Activated naive CD8-positive, alpha-beta T cell treated with anti-CD3 and anti-CD28 coated beads, Interleukin-2, amount 10 ng/mL, durations not matched to agents 7 days and 5 days (primary cell): Measurements from ENCODE around the gene NAA16. TPM values are rescaled to one million over a fixed set of nuclear protein-coding genes. Genes with fewer than 3 reads are reported as not detected.

ENCODE experiments used
- ATAC-seq: fragments of 150-1000 bp; cut with Tn5 transposase; one replicate; pipeline ENCODE4 v1.10.0; 2021; ENCODE audit warnings: low read depth, moderate library complexity
- POLR2A ChIA-PET: fragments of 350-600 bp; sonication (Branson Sonifier 250); formaldehyde crosslinking; loops from one replicate; lab custom pipeline; 2021; ENCODE audit warnings: antibody characterized with exemption; lab: Charles Lee
- DNase-seq: peaks from one replicate; pipeline ENCODE4 v3.0.0; 2021
- H3K27ac Mint-ChIP-seq: one replicate; pipeline ENCODE4 v1.8.0; 2022; ENCODE audit warnings: mild to moderate bottlenecking, mixed read lengths
- H3K27me3 Mint-ChIP-seq: one replicate; pipeline ENCODE4 v1.8.0; 2022; ENCODE audit warnings: mild to moderate bottlenecking, moderate library complexity, mixed read lengths
- H3K36me3 Mint-ChIP-seq: one replicate; pipeline ENCODE4 v1.8.0; 2021; ENCODE audit warnings: mild to moderate bottlenecking, mixed read lengths
- H3K4me1 Mint-ChIP-seq: one replicate; pipeline ENCODE4 v1.8.0; 2021; ENCODE audit warnings: mixed read lengths
- H3K4me3 Mint-ChIP-seq: one replicate; pipeline ENCODE4 v1.8.0; 2022; ENCODE audit warnings: mild to moderate bottlenecking, moderate library complexity, mixed read lengths
- H3K9me3 Mint-ChIP-seq: one replicate; pipeline ENCODE4 v1.8.0; 2021; ENCODE audit warnings: mixed read lengths
- total RNA-seq, 2 experiments: library from RNA; stranded (reverse); gene quantifications; one replicate each; pipeline ENCODE4 v1.2.3, GENCODE V29; 2021

The NAA16 gene
- total RNA-seq, 2 experiments from 2014 or later, result 41.3 to 41.8 TPM

DNA sequence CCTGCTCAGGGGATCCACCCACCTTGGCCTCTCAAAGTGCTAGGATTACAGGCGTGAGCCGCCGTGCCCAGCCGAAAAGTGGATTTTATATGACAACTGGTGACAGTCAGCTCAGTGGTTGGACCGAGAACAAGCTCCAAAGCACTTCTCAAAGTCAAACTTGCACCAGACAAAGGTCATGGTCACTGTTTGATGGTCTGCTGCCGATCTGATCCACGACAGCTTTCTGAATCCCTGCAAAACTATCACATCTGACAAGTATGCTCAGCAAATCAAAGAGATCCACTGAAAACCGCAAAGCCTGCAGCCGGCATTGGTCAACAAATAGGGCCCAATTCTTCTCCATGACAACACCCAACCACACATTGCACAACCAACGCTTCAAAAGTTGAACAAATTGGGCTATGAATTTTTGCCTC lies 21.6 kb upstream of the NAA16 start:
- Mint-ChIP-seq H3K9me3 (peaks cover 3% of the 10 kb centered on the region), H3K36me3 (peaks cover 2% of the 10 kb centered on the region), H3K27me3 (no peaks in the 10 kb centered on the region), H3K4me3 (no peak overlapping the region), H3K4me1 (peaks cover 6% of the 10 kb centered on the region), H3K27ac (no peak overlapping the region)
- POLR2A ChIA-PET, result no interaction called here
- ATAC-seq (no peak), DNase-seq (no peak)

DNA sequence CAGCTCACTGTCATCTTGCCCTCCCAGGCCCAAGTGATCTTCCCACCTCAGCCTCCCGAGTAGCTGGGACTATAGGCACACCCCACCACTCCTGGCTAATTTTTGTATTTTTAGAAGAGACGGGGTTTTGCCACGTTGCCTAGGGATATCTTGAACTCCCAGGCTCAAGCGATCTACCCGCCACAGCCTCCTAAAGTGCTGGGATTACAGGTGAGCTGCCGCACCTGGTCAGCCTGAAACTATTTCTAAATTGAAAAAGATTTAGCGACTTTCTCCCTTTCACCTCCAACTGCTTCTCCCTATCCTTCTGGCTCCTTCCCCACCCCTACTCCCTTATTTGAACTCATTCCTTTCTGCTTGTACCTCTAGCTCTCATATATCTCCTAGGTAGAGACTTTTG lies 19.8 kb upstream of the NAA16 start:
- Mint-ChIP-seq H3K27me3 (no peaks in the 10 kb centered on the region), H3K36me3 (peaks cover 2% of the 10 kb centered on the region), H3K4me1 (peaks cover 3% of the 10 kb centered on the region), H3K9me3 (peaks cover 1% of the 10 kb centered on the region), H3K4me3 (no peak overlapping the region), H3K27ac (no peak overlapping the region)
- POLR2A ChIA-PET, result no interaction called here
- DNase-seq, result no peak
- no peak for ATAC-seq

DNA sequence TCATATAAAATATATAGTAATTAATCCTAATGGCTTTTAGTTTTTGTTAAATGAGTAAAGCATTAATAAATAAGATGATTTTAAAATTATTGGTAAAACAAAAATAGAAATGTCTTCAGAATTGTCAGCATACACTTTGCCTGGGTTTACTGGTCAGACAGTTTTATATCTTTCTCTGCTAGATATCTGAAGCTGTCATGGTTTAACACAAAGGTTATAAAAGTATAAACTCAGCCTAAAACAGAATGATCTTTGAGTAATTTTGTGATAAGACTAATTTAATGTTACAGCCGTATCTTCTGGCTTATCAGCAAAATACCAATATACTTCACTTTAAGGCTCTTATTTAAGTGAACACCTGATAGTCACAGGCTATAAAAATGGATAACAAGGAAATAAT lies 17.8 kb upstream of the NAA16 start:
- peaks cover 2% of the 10 kb centered on the region for H3K36me3 Mint-ChIP-seq
- no peaks in the 10 kb centered on the region for H3K4me1 Mint-ChIP-seq
- H3K9me3 Mint-ChIP-seq, result peaks cover 1% of the 10 kb centered on the region
- no peaks in the 10 kb centered on the region for H3K27me3 Mint-ChIP-seq
- POLR2A ChIA-PET, result no interaction called here
- no peak for ATAC-seq
- no peak overlapping the region for H3K4me3 Mint-ChIP-seq
- no peak overlapping the region for H3K27ac Mint-ChIP-seq
- DNase-seq, result no peak

DNA sequence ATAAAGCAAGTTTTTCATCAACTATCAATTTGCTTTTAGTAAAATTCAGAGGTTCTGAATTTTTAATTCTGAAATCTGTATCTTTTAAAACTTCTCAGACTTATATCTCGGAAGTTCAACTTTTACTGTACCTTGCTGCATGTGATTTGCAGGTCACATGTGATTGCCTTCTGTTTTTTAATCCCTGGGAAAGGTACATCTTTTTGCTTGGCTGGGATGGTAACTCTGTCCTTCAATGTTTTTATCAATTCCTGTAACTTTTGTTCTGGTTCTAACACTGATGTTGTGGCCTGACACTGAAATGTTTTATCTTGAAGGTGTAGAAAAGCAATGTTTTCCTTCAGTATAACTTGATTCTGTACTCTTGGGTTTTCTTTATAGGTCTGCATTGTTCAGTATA lies 16.2 kb upstream of the NAA16 start:
- ATAC-seq, result no peak
- POLR2A ChIA-PET, result no interaction called here
- Mint-ChIP-seq H3K36me3 (peaks cover 2% of the 10 kb centered on the region), H3K4me1 (peaks cover 4% of the 10 kb centered on the region), H3K4me3 (no peak overlapping the region), H3K9me3 (peaks cover 2% of the 10 kb centered on the region), H3K27ac (no peak overlapping the region), H3K27me3 (no peaks in the 10 kb centered on the region)
- no peak for DNase-seq

DNA sequence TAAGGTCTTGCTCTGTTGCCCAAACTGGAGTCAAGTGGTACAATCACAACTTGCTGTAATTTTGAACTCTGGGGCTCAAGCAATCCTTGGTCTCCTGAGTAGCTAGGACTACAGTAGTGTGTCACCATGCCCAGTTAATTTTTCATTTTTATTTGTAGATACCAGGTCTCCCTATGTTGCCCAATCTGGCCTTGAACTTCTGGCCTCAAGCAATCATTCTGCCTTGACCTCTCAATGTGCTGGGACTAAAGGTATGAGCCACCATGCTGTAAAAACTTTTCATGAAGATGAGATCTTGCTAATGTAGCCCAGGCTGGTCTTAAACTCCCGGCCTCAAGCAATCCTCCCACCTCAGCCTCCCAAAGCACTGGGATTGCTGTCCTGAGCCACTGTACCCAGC lies 15.1 kb upstream of the NAA16 start:
- H3K4me1 Mint-ChIP-seq, result peaks cover 5% of the 10 kb centered on the region
- ATAC-seq (no peak), DNase-seq (no peak)
- H3K27me3 Mint-ChIP-seq, result no peaks in the 10 kb centered on the region
- POLR2A ChIA-PET, result no interaction called here
- no peak overlapping the region for H3K4me3 Mint-ChIP-seq
- no peak overlapping the region for H3K27ac Mint-ChIP-seq
- peaks cover 2% of the 10 kb centered on the region for H3K36me3 Mint-ChIP-seq
- peaks cover 2% of the 10 kb centered on the region for H3K9me3 Mint-ChIP-seq

DNA sequence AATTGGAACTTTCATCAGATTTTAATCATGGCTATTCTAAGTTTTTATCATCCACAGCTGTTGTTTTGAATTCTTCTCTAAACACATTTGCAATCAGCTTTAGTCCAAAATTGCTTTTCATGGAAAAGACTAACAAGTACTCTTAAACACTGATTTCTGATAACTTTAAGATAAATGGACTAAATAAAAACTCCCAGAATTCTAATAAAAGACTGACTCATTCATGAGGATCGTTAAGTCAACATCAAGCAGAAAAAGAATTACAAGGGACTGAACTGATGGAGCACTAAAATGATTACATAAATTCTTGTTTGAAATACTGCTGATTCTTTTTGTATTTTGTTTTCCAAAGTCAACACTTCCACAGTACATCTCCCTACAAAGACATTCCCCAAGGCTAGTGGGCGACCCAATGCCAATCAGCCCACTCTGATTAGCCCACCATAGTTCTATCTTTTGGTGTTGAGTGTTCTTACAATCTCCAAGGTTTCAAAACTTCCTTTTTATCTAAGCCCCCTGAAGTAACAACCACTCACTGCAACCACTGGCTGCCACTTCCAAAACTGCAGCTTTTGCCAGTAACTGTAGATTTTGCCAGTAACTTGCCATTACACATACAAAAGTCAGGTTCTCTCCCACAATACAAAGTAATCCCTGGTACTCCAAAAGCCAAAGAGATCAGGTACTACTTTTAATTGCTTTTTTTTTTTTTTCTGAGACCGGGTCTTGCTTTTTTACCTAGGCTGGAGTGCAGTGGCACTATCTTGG lies 14.0 kb upstream of the NAA16 start:
- POLR2A ChIA-PET, result no interaction called here
- DNase-seq, result no peak
- no peaks in the 10 kb centered on the region for H3K27me3 Mint-ChIP-seq

DNA sequence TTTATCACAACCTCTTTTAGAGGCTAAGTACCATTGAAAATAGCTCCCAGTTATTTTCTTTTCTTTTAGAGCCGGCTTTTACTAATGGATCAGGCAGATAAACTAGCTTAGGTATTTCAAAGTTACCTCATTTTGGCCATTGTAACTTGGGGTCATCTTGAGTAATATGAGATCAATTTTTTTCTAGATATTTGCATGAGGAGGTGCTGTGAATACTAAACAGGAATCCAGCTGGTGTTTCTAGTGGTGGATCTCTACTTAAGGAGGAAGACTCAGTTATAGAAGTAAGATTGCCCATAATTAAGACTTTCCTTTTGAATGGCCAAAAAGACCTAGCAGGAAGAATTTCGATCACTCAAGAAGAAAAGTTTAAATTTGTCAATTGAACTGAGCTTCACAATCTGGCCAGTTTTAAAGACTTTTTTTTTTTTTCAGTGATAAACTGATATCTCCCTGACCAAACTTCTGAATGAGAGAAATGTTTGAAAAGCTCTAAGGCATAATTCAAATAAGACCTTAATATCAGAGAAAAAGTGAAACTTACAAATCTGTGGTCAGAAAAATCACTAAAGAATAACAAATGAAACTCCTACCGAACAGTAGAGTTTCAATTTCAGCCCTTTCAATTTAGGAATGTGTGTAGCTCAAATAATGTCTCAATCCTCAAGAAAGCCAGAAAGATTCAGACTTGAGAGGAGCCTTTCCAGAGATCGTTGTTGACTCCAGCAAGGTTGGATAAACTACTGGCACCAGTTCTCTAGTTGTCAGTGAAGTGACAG lies 11.6 kb upstream of the NAA16 start:
- ATAC-seq (no peak), DNase-seq (no peak)
- peaks cover 2% of the 10 kb centered on the region for H3K36me3 Mint-ChIP-seq
- H3K9me3 Mint-ChIP-seq, result peaks cover 1% of the 10 kb centered on the region
- no peak overlapping the region for H3K4me3 Mint-ChIP-seq
- H3K4me1 Mint-ChIP-seq, result peaks cover 5% of the 10 kb centered on the region
- H3K27me3 Mint-ChIP-seq, result no peaks in the 10 kb centered on the region
- no peak overlapping the region for H3K27ac Mint-ChIP-seq
- POLR2A ChIA-PET, result interaction anchor here (0.7 to 1.6 kb wide), 2 partner anchors 36 to 43 kb away, joined by 3 read pairs; partner anchors contain the start of gene MTRF1

More for the DNA sequence above, 14.0 kb upstream of the NAA16 start:
- Mint-ChIP-seq H3K4me1 (peaks cover 5% of the 10 kb centered on the region), H3K4me3 (no peak overlapping the region), H3K36me3 (peaks cover 2% of the 10 kb centered on the region), H3K9me3 (peaks cover 1% of the 10 kb centered on the region), H3K27ac (no peak overlapping the region)
- ATAC-seq, result no peak

DNA sequence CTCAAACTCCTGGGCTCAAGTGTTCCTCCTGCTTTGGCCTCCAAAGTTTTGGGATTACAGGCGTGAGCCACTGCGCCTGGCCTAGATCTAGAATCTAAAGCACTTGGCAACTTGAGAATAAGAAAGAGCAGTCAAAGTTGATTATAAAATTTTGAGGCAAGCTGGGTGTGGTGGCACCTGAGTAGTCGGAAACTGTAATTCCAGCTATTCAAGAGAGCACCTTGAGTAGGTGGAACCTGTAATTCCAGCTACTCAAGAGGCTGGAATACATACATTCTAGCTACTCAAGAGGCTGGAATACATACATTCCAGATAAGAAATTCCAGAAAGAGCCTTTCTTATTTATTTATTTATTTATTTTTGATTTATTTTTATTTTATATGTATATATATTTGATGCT lies 8.3 kb upstream of the NAA16 start:
- POLR2A ChIA-PET, result no interaction called here
- H3K4me1 Mint-ChIP-seq, result peaks cover 6% of the 10 kb centered on the region
- H3K27ac Mint-ChIP-seq, result no peak overlapping the region

DNA sequence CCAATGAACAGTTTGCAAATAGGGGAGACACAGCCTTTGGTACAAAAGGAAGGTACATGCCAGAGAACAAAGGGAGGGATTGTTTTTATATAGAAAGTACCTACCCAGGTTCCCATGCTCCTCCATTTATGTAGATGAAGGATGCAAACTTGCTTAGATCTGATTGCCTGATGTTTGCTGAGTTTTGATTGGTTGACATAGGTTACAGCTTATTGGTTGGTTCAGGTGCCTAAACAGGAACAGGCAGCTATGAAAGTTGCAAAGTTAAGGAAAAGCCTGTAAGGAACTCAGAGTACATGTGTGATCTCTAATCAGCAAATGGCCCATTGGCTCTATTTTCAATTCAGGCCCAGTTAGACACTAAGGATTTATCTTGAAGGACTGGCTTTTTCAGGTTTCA lies 6.5 kb upstream of the NAA16 start:
- Mint-ChIP-seq H3K27me3 (no peaks in the 10 kb centered on the region), H3K27ac (no peak overlapping the region), H3K4me1 (peaks cover 5% of the 10 kb centered on the region), H3K36me3 (no peaks in the 10 kb centered on the region), H3K9me3 (no peaks in the 10 kb centered on the region), H3K4me3 (no peak overlapping the region)
- ATAC-seq (no peak), DNase-seq (no peak)
- POLR2A ChIA-PET, result no interaction called here

More for the DNA sequence above, 8.3 kb upstream of the NAA16 start:
- ATAC-seq (no peak), DNase-seq (no peak)
- no peaks in the 10 kb centered on the region for H3K27me3 Mint-ChIP-seq
- H3K4me3 Mint-ChIP-seq, result no peak overlapping the region
- H3K36me3 Mint-ChIP-seq, result no peaks in the 10 kb centered on the region
- peaks cover 1% of the 10 kb centered on the region for H3K9me3 Mint-ChIP-seq

DNA sequence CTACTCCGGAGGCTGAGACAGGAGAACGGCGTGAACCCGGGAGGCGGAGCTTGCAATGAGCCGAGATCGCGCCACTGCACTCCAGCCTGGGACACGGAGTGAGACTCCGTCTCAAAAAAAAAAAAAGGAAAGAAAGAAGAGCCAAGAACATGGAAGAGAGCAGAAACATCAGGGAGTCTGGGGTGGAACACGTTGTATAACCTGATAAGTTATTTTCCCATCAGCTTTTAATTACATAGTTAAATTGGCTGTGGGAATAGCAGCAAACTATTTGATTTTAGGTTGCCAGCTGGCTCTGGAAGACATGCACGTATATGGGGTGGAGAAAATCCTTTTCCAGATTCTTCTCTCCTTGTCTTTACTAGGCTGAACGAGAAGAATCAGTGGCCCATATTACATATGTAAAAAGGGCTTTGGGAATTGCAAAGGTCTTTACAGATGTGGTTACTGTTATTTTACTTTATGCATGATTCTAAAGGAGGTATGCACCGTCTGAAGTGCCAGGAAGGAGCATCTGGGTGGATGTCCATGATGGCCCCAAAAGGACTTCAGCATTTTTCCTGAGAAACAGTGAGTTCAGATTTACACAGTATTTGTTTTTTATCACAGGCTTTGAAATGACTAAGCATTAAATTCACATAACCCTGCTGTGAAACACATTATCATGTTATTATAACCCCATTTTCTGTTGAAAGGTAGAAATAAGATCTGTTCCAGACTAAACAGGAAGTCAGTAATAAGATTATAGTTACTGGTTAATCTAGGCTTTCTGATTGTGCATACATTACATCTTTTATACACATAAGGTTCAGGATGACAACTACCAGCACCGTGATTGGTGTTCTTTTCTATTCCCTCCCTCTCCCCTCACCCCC lies 4.6 kb upstream of the NAA16 start:
- DNase-seq (no peak), ATAC-seq (no peak)
- POLR2A ChIA-PET, result interaction anchor here (0.6 kb wide), 1 partner anchor 51 kb away, joined by 3 read pairs; no protein-coding TSS in a partner anchor
- H3K27me3 Mint-ChIP-seq, result no peaks in the 10 kb centered on the region
- H3K4me3 Mint-ChIP-seq, result no peak overlapping the region
- peaks cover 2% of the 10 kb centered on the region for H3K4me1 Mint-ChIP-seq
- H3K9me3 Mint-ChIP-seq, result no peaks in the 10 kb centered on the region
- no peaks in the 10 kb centered on the region for H3K36me3 Mint-ChIP-seq
- H3K27ac Mint-ChIP-seq, result no peak overlapping the region

DNA sequence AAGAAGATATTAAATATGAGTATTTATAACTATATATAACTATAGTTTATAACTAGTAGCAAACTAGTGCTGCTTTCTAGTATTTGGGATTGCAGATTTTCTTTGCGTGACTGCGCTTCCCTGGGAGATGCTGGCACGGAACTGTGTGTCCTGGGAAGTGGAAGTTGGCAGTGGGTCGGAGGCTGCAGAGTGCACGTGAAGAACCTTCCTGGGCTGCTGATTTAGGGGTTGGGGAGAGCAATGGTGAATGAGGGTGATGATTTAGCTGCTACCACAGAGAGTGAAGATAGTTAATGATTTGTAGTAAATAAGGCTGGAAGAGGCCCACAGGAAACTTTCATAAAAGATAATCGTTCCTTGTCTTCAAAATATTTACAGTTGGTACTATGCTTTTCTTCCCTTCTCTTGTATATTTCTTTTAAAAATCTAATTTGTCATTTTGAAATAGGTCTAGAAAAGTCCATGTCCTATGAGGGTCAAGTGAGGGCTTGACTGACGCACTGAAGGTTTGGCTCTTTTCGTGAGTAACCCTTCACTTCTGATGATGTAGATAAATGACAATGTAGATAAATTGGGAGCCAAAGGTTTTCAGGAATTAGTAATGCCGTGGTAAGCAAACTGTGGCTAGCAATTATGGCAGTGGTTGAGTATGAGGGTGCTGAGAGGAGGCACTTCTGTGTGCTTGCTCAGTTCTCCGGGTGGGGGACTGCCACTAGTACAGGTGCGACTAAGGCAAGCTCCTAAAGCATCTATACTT lies 3.0 kb upstream of the NAA16 start:
- Mint-ChIP-seq H3K27ac (no peak overlapping the region), H3K27me3 (no peaks in the 10 kb centered on the region), H3K4me1 (peaks cover 3% of the 10 kb centered on the region), H3K9me3 (no peaks in the 10 kb centered on the region), H3K36me3 (no peaks in the 10 kb centered on the region), H3K4me3 (no peak overlapping the region)
- DNase-seq (no peak), ATAC-seq (no peak)
- POLR2A ChIA-PET, result no interaction called here

DNA sequence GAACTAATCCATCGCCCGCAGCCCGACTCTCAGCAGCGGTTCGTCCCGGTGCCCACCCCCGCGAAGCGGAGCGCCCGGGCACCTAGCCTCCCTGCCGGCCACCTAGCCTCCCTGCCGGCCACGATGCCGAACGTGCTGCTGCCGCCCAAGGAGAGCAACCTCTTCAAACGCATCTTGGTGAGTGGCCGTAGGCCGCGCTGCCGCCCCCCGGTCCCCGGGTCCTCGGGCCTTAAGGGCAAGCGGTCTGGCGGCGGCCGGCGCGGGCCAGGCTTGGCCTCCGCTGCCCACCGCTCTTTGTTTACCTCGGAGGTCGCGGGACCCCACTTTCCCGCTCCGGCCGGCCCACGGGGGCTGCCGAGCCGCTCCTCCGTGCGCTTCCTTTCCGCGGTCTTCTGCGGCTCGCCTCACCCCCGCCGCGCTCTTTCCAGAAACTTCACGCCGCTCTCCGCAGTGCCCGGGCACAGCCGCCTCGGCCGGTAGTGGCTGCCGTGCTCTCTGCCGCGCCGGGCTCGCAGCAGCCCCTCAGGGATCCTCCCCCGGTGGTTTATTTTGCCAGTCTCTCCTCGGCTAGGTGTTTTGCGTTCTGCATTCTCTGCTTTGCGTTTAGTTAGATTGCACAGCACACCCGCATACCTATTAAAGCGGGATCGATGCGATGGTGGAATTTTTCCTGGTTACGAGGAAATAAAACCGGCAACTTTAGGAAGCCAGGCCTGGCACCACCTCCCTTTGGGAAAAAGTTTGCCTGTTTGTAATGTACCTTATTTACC lies 524 bp downstream of the NAA16 start:
- Mint-ChIP-seq H3K4me3 (peak overlapping the region; percentile 94), H3K36me3 (no peaks in the 10 kb centered on the region), H3K27me3 (no peaks in the 10 kb centered on the region), H3K27ac (peak overlapping the region; percentile 92), H3K4me1 (peaks cover 26% of the 10 kb centered on the region), H3K9me3 (no peaks in the 10 kb centered on the region)
- POLR2A ChIA-PET, result interaction anchor here (0.8 kb wide), 1 partner anchor 11 kb away, joined by 3 read pairs; no protein-coding TSS in a partner anchor
- DNase-seq, result peak; percentile 74
- peak; percentile 57 for ATAC-seq
